Peyer's patch (tissue), 4 donors: ENCODE data around the gene CNOT6L.

Source experiments
- POLR2A ChIP-seq, 2 donors: fragments of 450-650 bp; IDR thresholded peaks; one replicate each; pipeline ENCODE4 v1.5.1; 2017; ENCODE audit warnings: antibody characterized with exemption in 2 of 2, mild to moderate bottlenecking in 2 of 2, moderate library complexity in 2 of 2
- TF ChIP-seq, protein P1 (sequence below), 6 experiments: fragments of 450-650 bp in 4 of 6; fragments of 200-600 bp in 2 of 6; sonication (generic) in 1 of 6; IDR thresholded peaks; one replicate each; pipeline ENCODE4 v1.5.1; 2017 to 2019; ENCODE audit warnings: antibody characterized with exemption in 6 of 6, mild to moderate bottlenecking in 3 of 6, moderate library complexity in 1 of 6

DNA sequence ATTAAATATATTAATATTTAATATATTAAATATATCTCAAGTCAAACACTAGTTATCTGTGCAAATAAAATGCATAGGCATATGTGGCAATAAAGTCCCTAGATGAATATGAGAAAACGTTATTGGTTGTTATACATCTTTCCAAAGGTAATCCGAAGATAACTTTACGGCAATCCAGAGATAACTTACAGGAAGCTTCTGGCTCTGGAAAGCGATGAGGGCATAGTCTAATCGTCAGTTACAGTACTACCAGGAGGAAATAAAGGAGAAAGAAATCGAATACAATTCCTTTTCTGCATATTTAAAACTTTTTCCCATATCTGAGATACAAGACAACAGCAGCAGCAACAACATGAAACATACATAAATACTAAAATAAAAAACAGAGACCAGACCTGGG, 35.3 kb downstream of the CNOT6L start:
- TF ChIP-seq, protein P1, sequence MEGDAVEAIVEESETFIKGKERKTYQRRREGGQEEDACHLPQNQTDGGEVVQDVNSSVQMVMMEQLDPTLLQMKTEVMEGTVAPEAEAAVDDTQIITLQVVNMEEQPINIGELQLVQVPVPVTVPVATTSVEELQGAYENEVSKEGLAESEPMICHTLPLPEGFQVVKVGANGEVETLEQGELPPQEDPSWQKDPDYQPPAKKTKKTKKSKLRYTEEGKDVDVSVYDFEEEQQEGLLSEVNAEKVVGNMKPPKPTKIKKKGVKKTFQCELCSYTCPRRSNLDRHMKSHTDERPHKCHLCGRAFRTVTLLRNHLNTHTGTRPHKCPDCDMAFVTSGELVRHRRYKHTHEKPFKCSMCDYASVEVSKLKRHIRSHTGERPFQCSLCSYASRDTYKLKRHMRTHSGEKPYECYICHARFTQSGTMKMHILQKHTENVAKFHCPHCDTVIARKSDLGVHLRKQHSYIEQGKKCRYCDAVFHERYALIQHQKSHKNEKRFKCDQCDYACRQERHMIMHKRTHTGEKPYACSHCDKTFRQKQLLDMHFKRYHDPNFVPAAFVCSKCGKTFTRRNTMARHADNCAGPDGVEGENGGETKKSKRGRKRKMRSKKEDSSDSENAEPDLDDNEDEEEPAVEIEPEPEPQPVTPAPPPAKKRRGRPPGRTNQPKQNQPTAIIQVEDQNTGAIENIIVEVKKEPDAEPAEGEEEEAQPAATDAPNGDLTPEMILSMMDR (IDR thresholded peaks at IDR 0.05), result no peak
- no peak for TF ChIP-seq POLR2A (IDR thresholded peaks at IDR 0.05)
